DOHH2 (cell line): ENCODE results near the gene C2orf49.

ENCODE experiments used
- H3F3A ChIP-seq: fragments of 200-600 bp; sonication (generic), shearing (Covaris generic); 2 replicates; pipeline ENCODE4 v1.6.0; 2016; ENCODE audit warnings: antibody characterized with exemption, mild to moderate bottlenecking; ENCODE audit not compliant: control insufficient read depth, insufficient read depth
- H3K27ac ChIP-seq: fragments of 200-600 bp; sonication (generic); 2 replicates; pipeline ENCODE4 v1.5.1; 2014; ENCODE audit warnings: low read depth, mild to moderate bottlenecking, low read length, moderate library complexity
- H3K27me3 ChIP-seq: fragments of 200-600 bp; sonication (generic); 2 replicates; pipeline ENCODE4 v1.6.1; 2014; ENCODE audit warnings: mild to moderate bottlenecking, low read length, mixed read lengths; ENCODE audit not compliant: control insufficient read depth
- H3K36me3 ChIP-seq: fragments of 200-600 bp; sonication (generic); 2 replicates; pipeline ENCODE4 v1.6.1; 2014; ENCODE audit warnings: mild to moderate bottlenecking, low read length, moderate library complexity, mixed read lengths; ENCODE audit not compliant: control insufficient read depth
- H3K4me1 ChIP-seq: fragments of 200-600 bp; sonication (generic); 2 replicates; pipeline ENCODE4 v1.6.1; 2014; ENCODE audit warnings: mild to moderate bottlenecking, low read length, mixed read lengths; ENCODE audit not compliant: control insufficient read depth
- H3K4me2 ChIP-seq: fragments of 200-600 bp; sonication (generic); 2 replicates; pipeline ENCODE4 v1.6.0; 2014; ENCODE audit warnings: mild to moderate bottlenecking, low read length, moderate library complexity
- H3K4me3 ChIP-seq: fragments of 200-600 bp; sonication (generic); 2 replicates; pipeline ENCODE4 v1.5.1; 2014; ENCODE audit warnings: mild to moderate bottlenecking, low read length, mixed read lengths
- H3K79me2 ChIP-seq: fragments of 200-600 bp; sonication (generic); 2 replicates; pipeline ENCODE4 v1.6.1; 2014; ENCODE audit warnings: mild to moderate bottlenecking, low read length, mixed read lengths; ENCODE audit not compliant: control insufficient read depth
- H3K9me2 ChIP-seq: fragments of 200-600 bp; sonication (generic); replicated peaks from 2 replicates; pipeline ENCODE4 v1.6.1; 2014; ENCODE audit warnings: mild to moderate bottlenecking, low read length, mixed read lengths; ENCODE audit not compliant: control insufficient read depth
- H3K9me3 ChIP-seq: fragments of 200-600 bp; sonication (generic); 2 replicates; pipeline ENCODE4 v1.6.1; 2014; ENCODE audit warnings: antibody characterized with exemption, low read length, mixed read lengths; ENCODE audit not compliant: control insufficient read depth, insufficient read depth
- H4K20me1 ChIP-seq: fragments of 200-600 bp; sonication (generic); 2 replicates; pipeline ENCODE4 v1.6.0; 2014; ENCODE audit warnings: low read depth, mild to moderate bottlenecking, antibody characterized with exemption, low read length, moderate library complexity; ENCODE audit not compliant: control insufficient read depth, insufficient read depth
- CTCF ChIP-seq: fragments of 200-600 bp; sonication (generic); IDR thresholded peaks from one replicate; pipeline ENCODE4 v1.5.1; 2014; ENCODE audit warnings: antibody characterized with exemption, mild to moderate bottlenecking, low read depth, low read length; ENCODE audit not compliant: poor library complexity, severe bottlenecking
- EZH2phosphoT487 ChIP-seq: fragments of 200-600 bp; sonication (generic); IDR thresholded peaks from 2 replicates; pipeline ENCODE4 v1.6.1; 2017; ENCODE audit warnings: borderline replicate concordance, mild to moderate bottlenecking, antibody characterized with exemption, low read length, moderate library complexity, mixed read lengths

Gene C2orf49

GRCh38 chr2:105290981-105291660 is 46.2 kb upstream of the C2orf49 start:
- Histone ChIP-seq H3F3A (no peaks in the 10 kb centered on the region), H3K36me3 (peaks cover 88% of the 10 kb centered on the region), H3K4me2 (no peak overlapping the region), H3K9me3 (no peaks in the 10 kb centered on the region), H4K20me1 (0 out of 2 replicates have a peak, but pooled peaks cover 4% of the 10 kb centered on the region), H3K4me1 (no peaks in the 10 kb centered on the region), H3K27me3 (no peaks in the 10 kb centered on the region), H3K4me3 (no peak overlapping the region), H3K9me2 (no peaks in the 10 kb centered on the region), H3K79me2 (peaks cover 7% of the 10 kb centered on the region; the same call in 1 of the 2 replicates), H3K27ac (no peak overlapping the region)
- no peak for TF ChIP-seq EZH2phosphoT487
- no peak for TF ChIP-seq CTCF

DNA sequence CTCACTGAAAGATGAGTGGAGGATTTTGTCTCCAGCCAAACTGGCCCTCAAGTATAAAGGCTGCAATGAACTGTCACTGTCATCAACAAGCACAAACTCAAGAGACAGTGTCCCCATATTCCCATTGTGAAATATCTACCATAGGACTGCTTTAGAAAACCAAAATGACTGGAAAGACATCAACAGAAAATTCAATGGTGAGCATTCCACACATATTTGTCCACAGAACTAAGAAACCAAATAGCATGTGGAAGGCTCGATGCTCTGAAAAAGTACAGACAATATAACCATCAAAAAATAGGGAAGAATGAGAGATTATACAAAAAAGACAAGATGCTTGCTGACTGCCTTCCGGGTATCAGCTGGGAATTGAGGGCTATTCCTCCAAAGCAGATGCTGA is 45.4 kb upstream of the C2orf49 start:
- no peaks in the 10 kb centered on the region for H3K27me3 ChIP-seq
- no peaks in the 10 kb centered on the region; the same call in 1 of the 2 replicates for H3F3A ChIP-seq
- no peak overlapping the region for H3K4me3 ChIP-seq
- H3K9me3 ChIP-seq: no peaks in the 10 kb centered on the region
- peaks cover 85% of the 10 kb centered on the region for H3K36me3 ChIP-seq
- no peak overlapping the region for H3K27ac ChIP-seq
- TF ChIP-seq CTCF (no peak), EZH2phosphoT487 (no peak)
- H4K20me1 ChIP-seq: 0 out of 2 replicates have a peak, but pooled peaks cover 4% of the 10 kb centered on the region
- H3K79me2 ChIP-seq: peaks cover 7% of the 10 kb centered on the region; the same call in 1 of the 2 replicates
- H3K9me2 ChIP-seq: no peaks in the 10 kb centered on the region
- no peaks in the 10 kb centered on the region for H3K4me1 ChIP-seq
- no peak overlapping the region for H3K4me2 ChIP-seq

DNA sequence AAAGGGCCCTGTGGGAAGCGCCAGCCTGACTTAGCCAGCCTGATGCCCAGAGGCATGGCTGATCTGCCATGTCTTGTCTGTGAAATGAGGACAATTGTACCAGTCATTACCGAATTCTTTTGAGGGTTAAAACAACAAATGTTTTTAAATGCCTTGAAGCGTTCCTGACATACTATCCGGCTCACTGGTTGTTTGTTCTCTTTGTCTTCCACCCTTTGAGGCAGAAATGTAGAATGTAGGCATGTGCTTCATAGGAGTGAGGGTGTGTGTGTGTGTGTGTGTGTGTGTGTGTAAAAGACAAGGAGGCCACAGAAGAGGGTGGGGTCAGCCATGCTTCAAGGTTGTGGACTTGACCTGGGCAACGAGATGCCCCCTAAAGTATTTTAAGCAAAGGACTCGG is 43.3 kb upstream of the C2orf49 start:
- TF ChIP-seq CTCF (no peak), EZH2phosphoT487 (no peak)
- H3K36me3 ChIP-seq: peaks cover 86% of the 10 kb centered on the region

More for the DNA sequence above, 43.3 kb upstream of the C2orf49 start:
- no peaks in the 10 kb centered on the region for H3K9me3 ChIP-seq
- 0 out of 2 replicates have a peak, but pooled peaks cover 6% of the 10 kb centered on the region for H3K79me2 ChIP-seq
- 0 out of 2 replicates have a peak, but pooled peaks cover 4% of the 10 kb centered on the region for H4K20me1 ChIP-seq
- no peak overlapping the region for H3K4me3 ChIP-seq
- no peak overlapping the region for H3K27ac ChIP-seq
- no peaks in the 10 kb centered on the region for H3K4me1 ChIP-seq
- no peaks in the 10 kb centered on the region for H3K9me2 ChIP-seq
- no peaks in the 10 kb centered on the region for H3K27me3 ChIP-seq
- H3K4me2 ChIP-seq: no peak overlapping the region
- no peaks in the 10 kb centered on the region; the same call in 1 of the 2 replicates for H3F3A ChIP-seq
